GM12891 (cell line): ENCODE measurements around the gene SERPINC1.

ENCODE experiments used
- PAX5 ChIP-seq: IDR thresholded peaks from 2 replicates; pipeline ENCODE4 v1.6.1; 2011; ENCODE audit warnings: low read length, moderate library complexity, mild to moderate bottlenecking; ENCODE audit not compliant: insufficient read depth, severe bottlenecking
- POLR2A ChIP-seq: IDR thresholded peaks from 2 replicates; pipeline ENCODE4 v1.6.1; 2011; ENCODE audit warnings: low read depth, low read length, control low read depth
- POLR2AphosphoS5 ChIP-seq: IDR thresholded peaks from 2 replicates; pipeline ENCODE4 v1.6.1; 2011; ENCODE audit warnings: low read depth, low read length, control low read depth
- SPI1 ChIP-seq: IDR thresholded peaks from 2 replicates; pipeline ENCODE4 v1.6.1; 2011; ENCODE audit warnings: low read depth, low read length, control low read depth
- TAF1 ChIP-seq: IDR thresholded peaks from 2 replicates; pipeline ENCODE4 v1.6.1; 2011; ENCODE audit warnings: low read depth, low read length, control low read depth

- TF ChIP-seq POLR2AphosphoS5 (no peak), PAX5 (no peak), POLR2A (no peak), TAF1 (no peak), SPI1 (no peak)
Measured at GRCh38 chr1:173954179-173954578, 37.1 kb upstream of the SERPINC1 start.
